Activated CD4-positive, alpha-beta memory T cell treated with anti-CD3 and anti-CD28 coated beads, Interleukin-2, amount 10 ng/mL, durations not matched to agents 7 days and 5 days (primary cell): ENCODE results near the gene MEGF11. TPM values are rescaled to one million over a fixed set of nuclear protein-coding genes. Genes with fewer than 3 reads are reported as not detected.
"Not testable (repeated sequence)": the region's sequence is repeated elsewhere in the genome, so short reads cannot be mapped to it uniquely, and the experiment has no call there.

Experiments used
- CTCF ChIA-PET: fragments of 350-600 bp; sonication (Branson Sonifier 250); formaldehyde crosslinking; loops from one replicate; lab custom pipeline; 2021; ENCODE audit warnings: antibody characterized with exemption, inconsistent platforms; lab: Charles Lee
- POLR2A ChIA-PET: fragments of 350-600 bp; sonication (Branson Sonifier 250); formaldehyde crosslinking; loops from one replicate; lab custom pipeline; 2021; ENCODE audit warnings: antibody characterized with exemption; lab: Charles Lee
- DNase-seq: peaks from one replicate; pipeline ENCODE4 v3.0.0-alpha.2; 2020
- H3K27ac Mint-ChIP-seq: one replicate; pipeline ENCODE4 v1.8.0; 2021; ENCODE audit warnings: mild to moderate bottlenecking, mixed read lengths
- H3K27me3 Mint-ChIP-seq: one replicate; pipeline ENCODE4 v1.8.0; 2021; ENCODE audit warnings: mixed read lengths
- H3K36me3 Mint-ChIP-seq: one replicate; pipeline ENCODE4 v1.8.0; 2021; ENCODE audit warnings: low read depth, mixed read lengths
- H3K4me1 Mint-ChIP-seq: one replicate; pipeline ENCODE4 v1.8.0; 2021; ENCODE audit warnings: mixed read lengths
- H3K4me3 Mint-ChIP-seq: one replicate; pipeline ENCODE4 v1.8.0; 2021; ENCODE audit warnings: mild to moderate bottlenecking, mixed read lengths
- H3K9me3 Mint-ChIP-seq: one replicate; pipeline ENCODE4 v1.8.0; 2021; ENCODE audit warnings: mixed read lengths
- total RNA-seq, 2 experiments: library from RNA; stranded (reverse); gene quantifications; one replicate each; pipeline ENCODE4 v1.2.3, GENCODE V29; 2021

The MEGF11 gene
- total RNA-seq, 2 experiments from 2014 or later: not detected

DNA sequence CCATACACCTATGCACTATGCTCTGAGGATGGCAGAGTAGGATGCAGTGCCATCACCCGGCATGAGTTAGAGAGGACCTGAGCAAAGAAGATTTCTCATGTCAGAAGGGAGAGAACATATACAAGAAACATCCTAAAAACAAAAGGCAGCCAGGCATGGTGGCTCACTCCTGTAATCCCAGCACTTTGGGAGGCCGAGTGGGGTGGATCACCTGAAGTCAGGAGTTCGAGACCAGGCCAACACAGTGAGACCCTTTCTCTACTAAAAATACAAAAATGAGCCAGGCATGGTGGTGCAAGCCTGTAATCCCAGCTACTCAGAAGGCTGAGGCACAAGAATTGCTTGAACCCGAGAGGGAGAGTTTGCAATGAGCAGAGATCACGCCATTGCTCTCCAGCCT is 7.7 kb downstream of the MEGF11 start:
- peaks cover 62% of the 10 kb centered on the region for H3K27me3 Mint-ChIP-seq
- DNase-seq, POLR2A ChIA-PET, H3K27ac Mint-ChIP-seq, H3K9me3 Mint-ChIP-seq, H3K36me3 Mint-ChIP-seq, H3K4me1 Mint-ChIP-seq, CTCF ChIA-PET, H3K4me3 Mint-ChIP-seq: not testable (repeated sequence)

DNA sequence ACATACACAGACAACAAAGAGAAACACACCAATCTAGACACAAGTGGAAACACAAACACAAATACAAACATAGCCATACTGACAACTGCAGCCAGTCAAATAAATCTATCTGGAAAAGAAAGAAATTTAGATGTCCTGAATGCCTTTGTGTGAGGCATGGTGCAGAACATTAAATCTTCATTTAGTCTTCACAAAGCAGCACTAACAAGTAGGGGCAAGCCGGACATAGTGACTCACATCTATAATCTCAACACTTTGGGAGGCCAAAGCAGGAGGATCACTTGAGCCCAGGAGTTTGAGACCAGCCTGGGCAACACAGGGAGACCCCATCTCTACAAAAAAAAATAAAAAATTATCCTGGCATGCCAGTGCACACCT is 11.7 kb downstream of the MEGF11 start:
- Mint-ChIP-seq H3K36me3 (no peaks in the 10 kb centered on the region), H3K9me3 (no peaks in the 10 kb centered on the region), H3K27ac (no peak overlapping the region), H3K4me3 (no peak overlapping the region), H3K27me3 (peaks cover 32% of the 10 kb centered on the region), H3K4me1 (no peaks in the 10 kb centered on the region)
- DNase-seq: no peak
- POLR2A ChIA-PET: no interaction called here
- CTCF ChIA-PET: no interaction called here

- H3K27ac Mint-ChIP-seq: no peak overlapping the region
- no peak for DNase-seq
- ChIA-PET CTCF (no interaction called here), POLR2A (interaction anchor here (1.5 kb wide), 1 partner anchor 9 kb away, joined by 4 read pairs; no protein-coding TSS in a partner anchor)
- H3K9me3 Mint-ChIP-seq: no peaks in the 10 kb centered on the region
- no peak overlapping the region for H3K4me3 Mint-ChIP-seq
- H3K27me3 Mint-ChIP-seq: peaks cover 32% of the 10 kb centered on the region
- H3K4me1 Mint-ChIP-seq: no peaks in the 10 kb centered on the region
- H3K36me3 Mint-ChIP-seq: no peaks in the 10 kb centered on the region
Observed at GRCh38 chr15:66241087-66241907, 12.3 kb downstream of the MEGF11 start.

DNA sequence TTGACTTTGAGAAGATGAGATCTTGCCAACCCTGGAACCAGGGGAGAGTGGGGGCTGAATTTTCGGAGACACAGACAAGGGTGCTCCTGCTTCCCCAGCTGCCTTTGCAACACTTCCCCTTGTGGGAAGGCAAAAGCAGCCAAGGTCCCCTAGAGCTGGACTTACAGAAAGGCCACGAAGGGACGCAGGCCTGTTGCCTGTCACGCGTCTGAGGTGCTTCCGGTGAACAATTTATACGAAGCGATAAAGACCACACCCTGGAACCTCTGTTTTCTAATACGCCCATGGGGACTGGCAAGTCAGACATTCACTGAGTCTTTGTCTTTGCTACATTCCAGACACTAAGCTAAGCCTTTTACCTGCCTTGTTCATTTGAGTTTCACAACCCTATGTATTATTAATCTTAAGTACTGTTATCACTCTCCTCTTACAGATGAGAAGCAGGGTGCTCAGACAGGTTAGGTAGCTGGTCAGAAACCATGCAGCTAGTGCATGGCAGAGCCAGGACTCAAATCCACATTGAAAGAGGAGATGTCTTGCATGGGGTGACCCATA is 13.2 kb downstream of the MEGF11 start:
- Mint-ChIP-seq H3K4me3 (no peak overlapping the region), H3K4me1 (no peaks in the 10 kb centered on the region), H3K27ac (no peak overlapping the region), H3K9me3 (no peaks in the 10 kb centered on the region), H3K36me3 (no peaks in the 10 kb centered on the region), H3K27me3 (peaks cover 35% of the 10 kb centered on the region)
- ChIA-PET CTCF (no interaction called here), POLR2A (interaction anchor here (1.5 kb wide), 1 partner anchor 10 kb away, joined by 4 read pairs; no protein-coding TSS in a partner anchor)
- no peak for DNase-seq

GRCh38 chr15:66239514-66239913 is 14.0 kb downstream of the MEGF11 start:
- no peak overlapping the region for H3K4me3 Mint-ChIP-seq
- CTCF ChIA-PET: no interaction called here
- H3K36me3 Mint-ChIP-seq: no peaks in the 10 kb centered on the region
- no peaks in the 10 kb centered on the region for H3K9me3 Mint-ChIP-seq
- H3K27ac Mint-ChIP-seq: no peak overlapping the region
- peaks cover 29% of the 10 kb centered on the region for H3K27me3 Mint-ChIP-seq
- no peaks in the 10 kb centered on the region for H3K4me1 Mint-ChIP-seq
- POLR2A ChIA-PET: no interaction called here
- DNase-seq: no peak

- POLR2A ChIA-PET: no interaction called here
Observed at GRCh38 chr15:66238318-66238717, 15.2 kb downstream of the MEGF11 start.

GRCh38 chr15:66237513-66238235 is 15.9 kb downstream of the MEGF11 start:
- no peaks in the 10 kb centered on the region for H3K4me1 Mint-ChIP-seq
- H3K9me3 Mint-ChIP-seq: no peaks in the 10 kb centered on the region
- H3K27ac Mint-ChIP-seq: no peak overlapping the region
- no peak for DNase-seq
- H3K27me3 Mint-ChIP-seq: peaks cover 17% of the 10 kb centered on the region
- H3K4me3 Mint-ChIP-seq: no peak overlapping the region
- no peaks in the 10 kb centered on the region for H3K36me3 Mint-ChIP-seq
- CTCF ChIA-PET: no interaction called here
- POLR2A ChIA-PET: no interaction called here

More at GRCh38 chr15:66238318-66238717, 15.2 kb downstream of the MEGF11 start:
- Mint-ChIP-seq H3K4me1 (no peaks in the 10 kb centered on the region), H3K27me3 (peaks cover 21% of the 10 kb centered on the region), H3K4me3 (no peak overlapping the region), H3K36me3 (no peaks in the 10 kb centered on the region), H3K27ac (no peak overlapping the region), H3K9me3 (no peaks in the 10 kb centered on the region)
- DNase-seq: no peak
- CTCF ChIA-PET: no interaction called here

DNA sequence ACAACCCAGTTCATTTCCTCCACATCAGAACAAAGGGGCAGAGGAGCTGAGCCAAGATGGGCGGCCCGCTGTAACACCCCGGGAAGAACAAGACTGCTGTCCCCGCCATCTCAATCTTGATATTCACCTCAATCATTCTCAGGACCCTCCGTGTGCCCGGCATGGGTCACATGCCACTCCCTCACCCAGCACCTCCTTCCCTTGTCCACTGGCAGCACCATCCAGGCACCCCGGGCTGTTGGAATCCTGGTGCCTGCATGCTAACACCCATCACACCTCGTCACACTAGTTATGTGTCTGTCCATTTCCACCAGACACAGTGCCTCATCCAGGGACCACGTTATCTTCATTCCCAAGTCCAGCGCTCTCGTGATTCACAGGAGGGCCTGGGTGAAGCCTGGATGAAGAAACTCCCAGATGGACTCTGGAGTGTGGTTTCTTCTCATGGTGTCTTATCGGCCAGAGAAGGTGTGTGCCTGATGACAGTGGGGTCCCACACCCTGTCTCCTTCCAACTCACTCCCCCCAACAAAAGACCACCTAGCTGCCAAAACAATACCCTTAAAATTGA is 16.7 kb downstream of the MEGF11 start:
- Mint-ChIP-seq H3K36me3 (no peaks in the 10 kb centered on the region), H3K27ac (no peak overlapping the region), H3K9me3 (no peaks in the 10 kb centered on the region), H3K4me3 (no peak overlapping the region), H3K27me3 (peaks cover 18% of the 10 kb centered on the region), H3K4me1 (no peaks in the 10 kb centered on the region)
- CTCF ChIA-PET: no interaction called here
- no peak for DNase-seq
- POLR2A ChIA-PET: no interaction called here

- CTCF ChIA-PET: no interaction called here
- POLR2A ChIA-PET: no interaction called here
- DNase-seq: no peak
- H3K9me3 Mint-ChIP-seq: no peaks in the 10 kb centered on the region
- peaks cover 15% of the 10 kb centered on the region for H3K27me3 Mint-ChIP-seq
- H3K4me3 Mint-ChIP-seq: no peak overlapping the region
- H3K36me3 Mint-ChIP-seq: no peaks in the 10 kb centered on the region
- no peak overlapping the region for H3K27ac Mint-ChIP-seq
- no peaks in the 10 kb centered on the region for H3K4me1 Mint-ChIP-seq
Observed at GRCh38 chr15:66235866-66236265, 17.7 kb downstream of the MEGF11 start.

GRCh38 chr15:66234798-66235197 is 18.8 kb downstream of the MEGF11 start:
- ChIA-PET POLR2A (no interaction called here), CTCF (no interaction called here)
- DNase-seq: no peak
- no peaks in the 10 kb centered on the region for H3K9me3 Mint-ChIP-seq
- no peaks in the 10 kb centered on the region for H3K4me1 Mint-ChIP-seq
- H3K36me3 Mint-ChIP-seq: no peaks in the 10 kb centered on the region
- H3K27ac Mint-ChIP-seq: no peak overlapping the region
- H3K27me3 Mint-ChIP-seq: peaks cover 15% of the 10 kb centered on the region
- no peak overlapping the region for H3K4me3 Mint-ChIP-seq

- no peaks in the 10 kb centered on the region for H3K9me3 Mint-ChIP-seq
- POLR2A ChIA-PET: no interaction called here
Observed at GRCh38 chr15:66233487-66234415, 19.8 kb downstream of the MEGF11 start.

DNA sequence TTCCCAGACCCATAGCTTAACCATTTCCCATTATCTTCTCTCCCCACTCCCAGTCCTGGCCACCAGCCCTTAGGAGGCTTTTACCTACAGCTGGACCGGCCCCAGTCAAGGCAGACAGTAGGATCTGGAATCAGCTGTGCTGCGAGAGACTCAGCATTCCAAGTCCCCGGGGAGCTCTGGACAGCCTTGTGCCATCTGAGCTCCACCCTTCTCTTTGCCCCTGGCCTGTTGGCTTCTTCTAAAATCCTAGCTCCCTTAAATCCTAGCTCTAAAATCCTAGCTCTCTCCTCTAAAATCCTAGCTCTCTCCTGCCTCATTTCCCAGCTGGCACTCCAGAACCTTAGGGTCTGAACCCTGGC is 21.3 kb downstream of the MEGF11 start:
- no peaks in the 10 kb centered on the region for H3K36me3 Mint-ChIP-seq
- DNase-seq: no peak
- peaks cover 15% of the 10 kb centered on the region for H3K27me3 Mint-ChIP-seq
- no peaks in the 10 kb centered on the region for H3K9me3 Mint-ChIP-seq
- CTCF ChIA-PET: interaction anchor here (1.0 kb wide), 1 partner anchor 13 kb away, joined by 4 read pairs; no protein-coding TSS in a partner anchor
- H3K27ac Mint-ChIP-seq: no peak overlapping the region
- POLR2A ChIA-PET: no interaction called here
- H3K4me1 Mint-ChIP-seq: no peaks in the 10 kb centered on the region
- no peak overlapping the region for H3K4me3 Mint-ChIP-seq

More at GRCh38 chr15:66233487-66234415, 19.8 kb downstream of the MEGF11 start:
- H3K27me3 Mint-ChIP-seq: peaks cover 15% of the 10 kb centered on the region
- no peaks in the 10 kb centered on the region for H3K4me1 Mint-ChIP-seq
- H3K27ac Mint-ChIP-seq: no peak overlapping the region
- CTCF ChIA-PET: no interaction called here
- H3K36me3 Mint-ChIP-seq: no peaks in the 10 kb centered on the region
- no peak for DNase-seq
- no peak overlapping the region for H3K4me3 Mint-ChIP-seq
